PC-3 (cell line): ENCODE results near the gene TP53RK.

Source experiments
- CTCF ChIP-seq: fragments of 300-600 bp; sonication (generic); conservative IDR thresholded peaks from 2 replicates; pipeline ENCODE4 v1.5.1; 2017; ENCODE audit warnings: antibody characterized with exemption, low read depth, mild to moderate bottlenecking, low read length
- EZH2 ChIP-seq: fragments of 300-600 bp; sonication (generic); IDR thresholded peaks from one replicate; pipeline ENCODE4 v1.6.1; 2017; ENCODE audit warnings: antibody characterized with exemption, mild to moderate bottlenecking, low read length; ENCODE audit not compliant: unreplicated experiment
- EZH2phosphoT487 ChIP-seq: fragments of 300-600 bp; sonication (generic); IDR thresholded peaks from 2 replicates; pipeline ENCODE4 v1.6.1; 2018; ENCODE audit warnings: mild to moderate bottlenecking, antibody characterized with exemption, low read length, borderline replicate concordance

- TF ChIP-seq EZH2 (no peak), CTCF (no peak), EZH2phosphoT487 (no peak)
These were observed 12.7 kb upstream of the TP53RK start for GRCh38 chr20:46701986-46702385.
